GM13977 (cell line): ENCODE results near the gene STAT3.
"Not testable (repeated sequence)": the region's sequence is repeated elsewhere in the genome, so short reads cannot be mapped to it uniquely, and the experiment has no call there.

Experiments used
- DNase-seq: peaks from one replicate; pipeline ENCODE4 v3.0.0; 2012; ENCODE audit warnings: low spot score
- CTCF ChIP-seq: IDR thresholded peaks from 2 replicates; pipeline ENCODE4 v1.5.1; 2012; ENCODE audit warnings: mild to moderate bottlenecking, control low read depth; ENCODE audit not compliant: insufficient read depth; ENCODE audit errors: extremely low read depth, missing control alignments
- in situ Hi-C: fragments of 300-500 bp; cut with MboI; formaldehyde crosslinking; loops from one replicate; pipeline ENCODE4 v1.12.0; 2022; ENCODE audit warnings: low sequenced_read_pairs, low pct_unique_long_range_greater_than_20kb, mixed read lengths, inconsistent platforms; ENCODE audit not compliant: unreplicated experiment

Gene STAT3

GRCh38 chr17:42365136-42365535, 23.1 kb downstream of the STAT3 start:
- no peak for DNase-seq
- in situ Hi-C loops: no loop called here
- no peak for TF ChIP-seq CTCF

- in situ Hi-C loops: no loop called here
- no peak for DNase-seq
- no peak for TF ChIP-seq CTCF
Measured at GRCh38 chr17:42363767-42364585, 24.3 kb downstream of the STAT3 start.

GRCh38 chr17:42363231-42363630, 25.0 kb downstream of the STAT3 start:
- in situ Hi-C loops: no loop called here
- DNase-seq: no peak
- no peak for TF ChIP-seq CTCF

- no peak for TF ChIP-seq CTCF
- DNase-seq: no peak
- in situ Hi-C loops: no loop called here
Measured at GRCh38 chr17:42362245-42362961, 25.8 kb downstream of the STAT3 start.

GRCh38 chr17:42361781-42362186, 26.5 kb downstream of the STAT3 start:
- TF ChIP-seq CTCF: no peak
- in situ Hi-C loops: no loop called here
- no peak for DNase-seq

- in situ Hi-C loops, DNase-seq: not testable (repeated sequence)
Measured at GRCh38 chr17:42360388-42360787, 27.9 kb downstream of the STAT3 start.

- in situ Hi-C loops: no loop called here
- TF ChIP-seq CTCF: no peak
- no peak for DNase-seq
Measured at GRCh38 chr17:42359133-42359532, 29.1 kb downstream of the STAT3 start.
